Vagina (tissue), 2 donors: Measurements from ENCODE around the gene SLC7A14. TPM values are rescaled to one million over a fixed set of nuclear protein-coding genes. Genes with fewer than 3 reads are reported as not detected.

Experiments used
- DNase-seq, 2 donors: peaks; one replicate each; pipeline ENCODE4 v3.0.0-alpha.2; 2017; ENCODE audit errors: extremely low spot score in 2 of 2
- H3K27ac ChIP-seq: fragments of 200-600 bp; sonication (generic); one replicate; pipeline ENCODE4 v1.5.1; 2019
- H3K27me3 ChIP-seq: fragments of 200-600 bp; sonication (generic); one replicate; pipeline ENCODE4 v1.5.1; 2019
- H3K36me3 ChIP-seq, 2 donors: fragments of 200-600 bp; sonication (generic); one replicate each; pipeline ENCODE4 v1.5.1; 2017 to 2019
- H3K4me1 ChIP-seq: fragments of 200-600 bp; sonication (generic); one replicate; pipeline ENCODE4 v1.5.1; 2019
- H3K4me3 ChIP-seq, 2 donors: fragments of 200-600 bp; sonication (generic); 1 replicate in 1 of 2; 2 replicates in 1 of 2; pipeline ENCODE4 v1.5.1; 2016 to 2019
- H3K9me3 ChIP-seq: fragments of 200-600 bp; sonication (generic); one replicate; pipeline ENCODE4 v1.5.1; 2019
- CTCF ChIP-seq, 3 experiments: fragments of 450-650 bp in 2 of 3; fragments of 200-600 bp in 1 of 3; sonication (generic) in 1 of 3; IDR thresholded peaks; one replicate each; pipeline ENCODE4 v1.5.1; 2017 to 2019; ENCODE audit warnings: antibody characterized with exemption in 3 of 3, mild to moderate bottlenecking in 2 of 3, moderate library complexity in 2 of 3
- POLR2A ChIP-seq, 2 donors: fragments of 450-650 bp; IDR thresholded peaks; one replicate each; pipeline ENCODE4 v1.6.1; 2017; ENCODE audit warnings: antibody characterized with exemption in 2 of 2, mild to moderate bottlenecking in 2 of 2, moderate library complexity in 2 of 2
- POLR2AphosphoS5 ChIP-seq, 2 donors: sonication (generic); formaldehyde crosslinking; IDR thresholded peaks; one replicate each; pipeline ENCODE4 v1.9.0; 2017; ENCODE audit warnings: antibody characterized with exemption in 2 of 2, mild to moderate bottlenecking in 2 of 2, low read depth in 1 of 2; ENCODE audit not compliant: insufficient read depth in 1 of 2
- intact Hi-C: fragments of 100-400 bp; cut with DNase I; formaldehyde crosslinking; loops from one replicate; pipeline ENCODE4 v1.15.1; 2023
- total RNA-seq: library from RNA; depleted of rRNA; stranded (reverse); fragments of >200 nt; gene quantifications from one replicate; pipeline ENCODE4 v1.2.3, GENCODE V29; 2016

SLC7A14 gene
- total RNA-seq, 1 donor from 2014 or later = 1.2 TPM

GRCh38 chr3:170564664-170565063, 21.2 kb downstream of the SLC7A14 start:
- H3K4me1 ChIP-seq = no peaks in the 10 kb centered on the region
- no peaks in the 10 kb centered on the region for H3K36me3 ChIP-seq
- intact Hi-C loops = no loop called here
- no peak overlapping the region for H3K27ac ChIP-seq
- no peaks in the 10 kb centered on the region for H3K27me3 ChIP-seq
- TF ChIP-seq POLR2AphosphoS5 (IDR thresholded peaks at IDR 0.05; ENCODE audit: insufficient read depth in 1 of 2, low read depth in 1 of 2) (no peak), CTCF (IDR thresholded peaks at IDR 0.05) (no peak), POLR2A (IDR thresholded peaks at IDR 0.05) (no peak)
- no peak for DNase-seq
- no peaks in the 10 kb centered on the region for H3K9me3 ChIP-seq
- no peak overlapping the region for H3K4me3 ChIP-seq

- intact Hi-C loops = no loop called here
- Histone ChIP-seq H3K27me3 (no peaks in the 10 kb centered on the region), H3K27ac (no peak overlapping the region), H3K9me3 (no peaks in the 10 kb centered on the region), H3K36me3 (no peaks in the 10 kb centered on the region), H3K4me3 (no peak overlapping the region), H3K4me1 (no peaks in the 10 kb centered on the region)
- no peak for TF ChIP-seq POLR2AphosphoS5 (IDR thresholded peaks at IDR 0.05; ENCODE audit: insufficient read depth in 1 of 2, low read depth in 1 of 2)
- no peak for TF ChIP-seq CTCF (IDR thresholded peaks at IDR 0.05)
- TF ChIP-seq POLR2A (IDR thresholded peaks at IDR 0.05) = no peak
- DNase-seq = no peak
These were observed 22.0 kb downstream of the SLC7A14 start for GRCh38 chr3:170563712-170564423.

- intact Hi-C loops = no loop called here
- TF ChIP-seq CTCF (IDR thresholded peaks at IDR 0.05) (no peak), POLR2A (IDR thresholded peaks at IDR 0.05) (no peak), POLR2AphosphoS5 (IDR thresholded peaks at IDR 0.05; ENCODE audit: insufficient read depth in 1 of 2, low read depth in 1 of 2) (no peak)
- no peak overlapping the region for H3K4me3 ChIP-seq
- H3K27me3 ChIP-seq = no peaks in the 10 kb centered on the region
- no peaks in the 10 kb centered on the region for H3K4me1 ChIP-seq
- no peak overlapping the region for H3K27ac ChIP-seq
- no peaks in the 10 kb centered on the region for H3K36me3 ChIP-seq
- no peak for DNase-seq
- H3K9me3 ChIP-seq = no peaks in the 10 kb centered on the region
These were observed 23.8 kb downstream of the SLC7A14 start for GRCh38 chr3:170562080-170562479.

GRCh38 chr3:170560717-170561382, 25.0 kb downstream of the SLC7A14 start:
- Histone ChIP-seq H3K9me3 (no peaks in the 10 kb centered on the region), H3K36me3 (no peaks in the 10 kb centered on the region), H3K4me3 (no peak overlapping the region), H3K27me3 (no peaks in the 10 kb centered on the region), H3K27ac (no peak overlapping the region), H3K4me1 (no peaks in the 10 kb centered on the region)
- intact Hi-C loops = no loop called here
- no peak for DNase-seq
- TF ChIP-seq CTCF (IDR thresholded peaks at IDR 0.05) = no peak
- no peak for TF ChIP-seq POLR2A (IDR thresholded peaks at IDR 0.05)
- no peak for TF ChIP-seq POLR2AphosphoS5 (IDR thresholded peaks at IDR 0.05; ENCODE audit: insufficient read depth in 1 of 2, low read depth in 1 of 2)

GRCh38 chr3:170560296-170560695, 25.6 kb downstream of the SLC7A14 start:
- no peaks in the 10 kb centered on the region for H3K27me3 ChIP-seq
- H3K27ac ChIP-seq = no peak overlapping the region
- DNase-seq = no peak
- H3K4me1 ChIP-seq = no peaks in the 10 kb centered on the region
- H3K9me3 ChIP-seq = no peaks in the 10 kb centered on the region
- no peaks in the 10 kb centered on the region for H3K36me3 ChIP-seq
- no peak overlapping the region for H3K4me3 ChIP-seq
- intact Hi-C loops = no loop called here
- no peak for TF ChIP-seq POLR2AphosphoS5 (IDR thresholded peaks at IDR 0.05; ENCODE audit: insufficient read depth in 1 of 2, low read depth in 1 of 2)
- TF ChIP-seq POLR2A (IDR thresholded peaks at IDR 0.05) = no peak
- no peak for TF ChIP-seq CTCF (IDR thresholded peaks at IDR 0.05)
